ENCODE results near the gene HBZ.

DNA sequence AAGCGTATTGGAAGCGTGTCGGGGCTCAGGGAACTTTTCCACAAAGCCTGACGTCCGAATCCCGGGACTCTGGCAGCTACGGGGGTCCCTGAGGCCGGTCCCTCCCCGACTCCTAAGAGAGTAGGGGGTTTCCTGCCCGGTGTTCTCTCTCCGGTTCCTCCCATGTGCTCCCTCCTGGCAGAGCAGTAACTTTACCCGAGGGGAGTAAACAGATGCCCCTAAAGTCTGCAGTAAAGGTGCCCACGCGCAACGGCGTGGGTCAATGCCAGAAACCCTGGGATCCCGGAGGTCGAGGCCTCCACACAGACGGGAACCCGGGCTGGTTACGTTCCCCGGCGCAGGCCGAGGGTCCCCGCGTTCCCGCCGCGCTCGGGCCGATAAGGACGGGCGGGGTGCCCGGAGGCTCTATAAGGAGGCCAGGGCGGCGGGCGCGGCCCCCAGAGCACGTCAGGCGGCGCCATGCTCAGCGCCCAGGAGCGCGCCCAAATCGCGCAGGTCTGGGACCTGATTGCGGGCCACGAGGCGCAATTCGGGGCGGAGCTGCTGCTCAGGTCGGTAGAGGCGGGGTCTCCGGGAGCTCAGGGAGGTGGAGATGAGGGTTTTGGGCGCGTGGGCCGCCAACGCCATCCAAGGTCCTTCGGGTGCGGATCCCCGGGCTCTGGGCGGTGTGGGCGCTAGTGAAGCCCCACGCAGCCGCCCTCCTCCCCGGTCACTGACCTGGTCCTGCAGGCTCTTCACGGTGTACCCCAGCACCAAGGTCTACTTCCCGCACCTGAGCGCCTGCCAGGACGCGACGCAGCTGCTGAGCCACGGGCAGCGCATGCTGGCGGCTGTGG lies 13.3 kb downstream of the HBZ start, which contains the start of gene HBM:
- TF ChIP-seq, protein P1, sequence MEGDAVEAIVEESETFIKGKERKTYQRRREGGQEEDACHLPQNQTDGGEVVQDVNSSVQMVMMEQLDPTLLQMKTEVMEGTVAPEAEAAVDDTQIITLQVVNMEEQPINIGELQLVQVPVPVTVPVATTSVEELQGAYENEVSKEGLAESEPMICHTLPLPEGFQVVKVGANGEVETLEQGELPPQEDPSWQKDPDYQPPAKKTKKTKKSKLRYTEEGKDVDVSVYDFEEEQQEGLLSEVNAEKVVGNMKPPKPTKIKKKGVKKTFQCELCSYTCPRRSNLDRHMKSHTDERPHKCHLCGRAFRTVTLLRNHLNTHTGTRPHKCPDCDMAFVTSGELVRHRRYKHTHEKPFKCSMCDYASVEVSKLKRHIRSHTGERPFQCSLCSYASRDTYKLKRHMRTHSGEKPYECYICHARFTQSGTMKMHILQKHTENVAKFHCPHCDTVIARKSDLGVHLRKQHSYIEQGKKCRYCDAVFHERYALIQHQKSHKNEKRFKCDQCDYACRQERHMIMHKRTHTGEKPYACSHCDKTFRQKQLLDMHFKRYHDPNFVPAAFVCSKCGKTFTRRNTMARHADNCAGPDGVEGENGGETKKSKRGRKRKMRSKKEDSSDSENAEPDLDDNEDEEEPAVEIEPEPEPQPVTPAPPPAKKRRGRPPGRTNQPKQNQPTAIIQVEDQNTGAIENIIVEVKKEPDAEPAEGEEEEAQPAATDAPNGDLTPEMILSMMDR (conservative IDR thresholded peaks at IDR 0.05 in 1 of 2, IDR thresholded peaks at IDR 0.05 in 1 of 2; ENCODE audit: low read depth in 1 of 2, low read length in 2 of 2) = no peak
- peak; percentile 86 for TF ChIP-seq EZH2 (IDR thresholded peaks at IDR 0.05; ENCODE audit: low read length, missing control alignments)
